ENCODE data around the gene PGM1. TPM values are rescaled to one million over a fixed set of nuclear protein-coding genes. Genes with fewer than 3 reads are reported as not detected.

The PGM1 gene
- total RNA-seq, 1 experiment from 2014 or later, result 10.7 TPM

DNA sequence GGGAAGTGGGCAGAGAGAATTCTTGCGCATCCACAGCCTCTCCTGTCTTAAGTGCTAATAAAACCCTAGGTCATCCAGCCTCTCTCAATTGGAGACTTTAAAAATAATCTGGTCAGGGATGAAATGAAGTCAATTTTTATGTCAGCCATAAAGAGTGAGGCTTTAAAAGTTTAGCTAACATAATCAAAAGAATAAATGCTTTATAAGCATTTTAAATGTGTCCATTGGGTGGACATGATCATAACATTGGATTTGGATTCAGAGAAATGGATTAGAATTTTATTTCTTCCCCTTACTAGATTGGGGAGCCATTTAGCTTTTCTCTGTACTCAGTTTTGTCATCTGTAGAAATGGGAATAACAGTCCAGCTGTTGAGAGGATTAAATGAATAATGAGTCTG, 55.5 kb downstream of the PGM1 start:
- TF ChIP-seq, protein P1, sequence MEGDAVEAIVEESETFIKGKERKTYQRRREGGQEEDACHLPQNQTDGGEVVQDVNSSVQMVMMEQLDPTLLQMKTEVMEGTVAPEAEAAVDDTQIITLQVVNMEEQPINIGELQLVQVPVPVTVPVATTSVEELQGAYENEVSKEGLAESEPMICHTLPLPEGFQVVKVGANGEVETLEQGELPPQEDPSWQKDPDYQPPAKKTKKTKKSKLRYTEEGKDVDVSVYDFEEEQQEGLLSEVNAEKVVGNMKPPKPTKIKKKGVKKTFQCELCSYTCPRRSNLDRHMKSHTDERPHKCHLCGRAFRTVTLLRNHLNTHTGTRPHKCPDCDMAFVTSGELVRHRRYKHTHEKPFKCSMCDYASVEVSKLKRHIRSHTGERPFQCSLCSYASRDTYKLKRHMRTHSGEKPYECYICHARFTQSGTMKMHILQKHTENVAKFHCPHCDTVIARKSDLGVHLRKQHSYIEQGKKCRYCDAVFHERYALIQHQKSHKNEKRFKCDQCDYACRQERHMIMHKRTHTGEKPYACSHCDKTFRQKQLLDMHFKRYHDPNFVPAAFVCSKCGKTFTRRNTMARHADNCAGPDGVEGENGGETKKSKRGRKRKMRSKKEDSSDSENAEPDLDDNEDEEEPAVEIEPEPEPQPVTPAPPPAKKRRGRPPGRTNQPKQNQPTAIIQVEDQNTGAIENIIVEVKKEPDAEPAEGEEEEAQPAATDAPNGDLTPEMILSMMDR (conservative IDR thresholded peaks at IDR 0.05; ENCODE audit: low read depth, low read length), result no peak
- TF ChIP-seq EZH2 (IDR thresholded peaks at IDR 0.05; ENCODE audit: borderline replicate concordance, low read depth, low read length, poor library complexity, severe bottlenecking), result no peak
- peaks cover 2% of the 10 kb centered on the region for H3K9me3 ChIP-seq (ENCODE audit: low read depth, low read length, poor library complexity, severe bottlenecking)
- no peak for DNase-seq (ENCODE audit: low spot score)
- no peak overlapping the region for H3K4me3 ChIP-seq (ENCODE audit: low read depth, low read length, poor library complexity, severe bottlenecking)
- ChIA-PET POLR2A (ENCODE audit: low non-redundant PET) (no interaction called here), CTCF (no interaction called here)
- H3K36me3 ChIP-seq (ENCODE audit: insufficient read depth, low read length, poor library complexity, severe bottlenecking), result no peaks in the 10 kb centered on the region
- no peaks in the 10 kb centered on the region for H3K27me3 ChIP-seq (replicated peaks; ENCODE audit: insufficient read depth, low read depth, low read length, poor library complexity)
- no peak overlapping the region for H3K27ac ChIP-seq (ENCODE audit: low read depth, low read length, poor library complexity, severe bottlenecking)
- no TSS peak for BruUV-seq (replicated peaks)
- intact Hi-C loops (cut with micrococcal nuclease; ENCODE audit: unreplicated experiment), result no loop called here
- H3K4me1 ChIP-seq (ENCODE audit: insufficient read depth, low read length, poor library complexity, severe bottlenecking), result no peaks in the 10 kb centered on the region

GRCh38 chr1:63651161-63651701, 58.0 kb downstream of the PGM1 start:
- no peak overlapping the region for H3K4me3 ChIP-seq (ENCODE audit: low read depth, low read length, poor library complexity, severe bottlenecking)
- ChIA-PET CTCF (no interaction called here), POLR2A (ENCODE audit: low non-redundant PET) (interaction anchor here (0.5 kb wide), 1 partner anchor 344 kb away, joined by 3 read pairs; no protein-coding TSS in a partner anchor)
- peak; percentile 10 for DNase-seq (ENCODE audit: low spot score)
- no peaks in the 10 kb centered on the region for H3K9me3 ChIP-seq (ENCODE audit: low read depth, low read length, poor library complexity, severe bottlenecking)
- H3K36me3 ChIP-seq (ENCODE audit: insufficient read depth, low read length, poor library complexity, severe bottlenecking), result no peaks in the 10 kb centered on the region
- no peaks in the 10 kb centered on the region for H3K4me1 ChIP-seq (ENCODE audit: insufficient read depth, low read length, poor library complexity, severe bottlenecking)
- intact Hi-C loops (cut with micrococcal nuclease; ENCODE audit: unreplicated experiment), result no loop called here
- no peak overlapping the region for H3K27ac ChIP-seq (ENCODE audit: low read depth, low read length, poor library complexity, severe bottlenecking)
- no peaks in the 10 kb centered on the region for H3K27me3 ChIP-seq (replicated peaks; ENCODE audit: insufficient read depth, low read depth, low read length, poor library complexity)
- no peak for TF ChIP-seq EZH2 (IDR thresholded peaks at IDR 0.05; ENCODE audit: borderline replicate concordance, low read depth, low read length, poor library complexity, severe bottlenecking)
- no TSS peak for BruUV-seq (replicated peaks)

DNA sequence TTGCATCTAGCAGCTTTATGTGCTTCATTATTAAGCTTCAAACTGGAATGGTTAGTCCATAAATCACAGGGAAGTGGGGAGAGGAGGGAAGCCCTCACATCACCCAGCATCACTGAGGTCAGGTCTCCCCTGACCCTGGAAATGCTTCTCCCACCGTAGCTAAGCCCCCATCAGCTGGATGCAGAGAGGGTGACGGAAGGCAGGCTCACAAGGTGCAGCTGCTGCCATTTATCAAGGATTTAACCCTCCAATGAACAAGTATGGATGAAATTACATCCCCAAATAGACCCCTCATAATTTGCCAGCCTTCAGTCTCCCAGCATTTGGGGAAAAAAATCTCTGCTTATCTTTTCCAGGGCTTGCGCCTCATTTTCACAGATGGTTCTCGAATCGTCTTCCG, 60.8 kb downstream of the PGM1 start:
- no peak overlapping the region for H3K27ac ChIP-seq (ENCODE audit: low read depth, low read length, poor library complexity, severe bottlenecking)
- CTCF ChIA-PET, result no interaction called here
- POLR2A ChIA-PET (ENCODE audit: low non-redundant PET), result no interaction called here

More for the DNA sequence above, 60.8 kb downstream of the PGM1 start:
- TF ChIP-seq EZH2 (IDR thresholded peaks at IDR 0.05; ENCODE audit: borderline replicate concordance, low read depth, low read length, poor library complexity, severe bottlenecking), result no peak
- TF ChIP-seq, protein P1 (conservative IDR thresholded peaks at IDR 0.05; ENCODE audit: low read depth, low read length), result no peak
- BruUV-seq (replicated peaks), result no TSS peak
- intact Hi-C loops (cut with micrococcal nuclease; ENCODE audit: unreplicated experiment), result no loop called here
- Histone ChIP-seq H3K27me3 (replicated peaks; ENCODE audit: insufficient read depth, low read depth, low read length, poor library complexity) (no peaks in the 10 kb centered on the region), H3K9me3 (ENCODE audit: low read depth, low read length, poor library complexity, severe bottlenecking) (no peaks in the 10 kb centered on the region), H3K36me3 (ENCODE audit: insufficient read depth, low read length, poor library complexity, severe bottlenecking) (no peaks in the 10 kb centered on the region), H3K4me3 (ENCODE audit: low read depth, low read length, poor library complexity, severe bottlenecking) (no peak overlapping the region), H3K4me1 (ENCODE audit: insufficient read depth, low read length, poor library complexity, severe bottlenecking) (no peaks in the 10 kb centered on the region)
- DNase-seq (ENCODE audit: low spot score), result no peak
